ENCODE results near the gene YIF1B.

DNA sequence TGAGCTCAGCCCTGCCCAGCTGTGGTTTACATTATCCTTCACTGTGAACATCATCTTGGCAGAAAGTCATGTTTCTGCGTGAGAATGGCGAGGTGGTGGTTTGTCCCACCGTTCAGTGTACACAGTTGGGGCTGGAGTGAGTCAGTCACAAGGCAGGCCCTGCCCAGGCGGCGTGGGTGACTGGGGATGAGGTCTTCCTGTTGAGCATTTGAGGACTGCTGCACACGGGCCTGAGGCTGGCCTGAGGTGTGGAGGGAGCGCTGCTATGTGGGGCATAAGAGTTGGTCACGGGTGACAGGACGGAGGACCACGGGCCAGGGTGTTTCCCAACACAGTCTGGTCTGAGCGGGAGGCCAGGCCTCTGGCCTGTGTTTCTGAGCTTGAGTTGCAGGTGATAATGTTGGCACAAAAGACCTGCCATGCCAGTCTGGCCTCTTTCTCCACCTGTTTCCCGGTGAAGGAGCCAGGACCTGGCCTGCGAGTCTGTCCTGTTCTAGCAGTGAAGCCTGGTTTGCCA, 25.1 kb downstream of the YIF1B start:
- TF ChIP-seq, protein P1, sequence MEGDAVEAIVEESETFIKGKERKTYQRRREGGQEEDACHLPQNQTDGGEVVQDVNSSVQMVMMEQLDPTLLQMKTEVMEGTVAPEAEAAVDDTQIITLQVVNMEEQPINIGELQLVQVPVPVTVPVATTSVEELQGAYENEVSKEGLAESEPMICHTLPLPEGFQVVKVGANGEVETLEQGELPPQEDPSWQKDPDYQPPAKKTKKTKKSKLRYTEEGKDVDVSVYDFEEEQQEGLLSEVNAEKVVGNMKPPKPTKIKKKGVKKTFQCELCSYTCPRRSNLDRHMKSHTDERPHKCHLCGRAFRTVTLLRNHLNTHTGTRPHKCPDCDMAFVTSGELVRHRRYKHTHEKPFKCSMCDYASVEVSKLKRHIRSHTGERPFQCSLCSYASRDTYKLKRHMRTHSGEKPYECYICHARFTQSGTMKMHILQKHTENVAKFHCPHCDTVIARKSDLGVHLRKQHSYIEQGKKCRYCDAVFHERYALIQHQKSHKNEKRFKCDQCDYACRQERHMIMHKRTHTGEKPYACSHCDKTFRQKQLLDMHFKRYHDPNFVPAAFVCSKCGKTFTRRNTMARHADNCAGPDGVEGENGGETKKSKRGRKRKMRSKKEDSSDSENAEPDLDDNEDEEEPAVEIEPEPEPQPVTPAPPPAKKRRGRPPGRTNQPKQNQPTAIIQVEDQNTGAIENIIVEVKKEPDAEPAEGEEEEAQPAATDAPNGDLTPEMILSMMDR (IDR thresholded peaks at IDR 0.05; ENCODE audit: low read depth, low read length): no peak
- no peak for TF ChIP-seq EZH2phosphoT487 (IDR thresholded peaks at IDR 0.05; ENCODE audit: low read depth)
